Measurements from ENCODE around the gene TMEM86B.
A peak's percentile ranks its signal among the peaks of the same experiment; 100 is the strongest.

The TMEM86B gene

DNA sequence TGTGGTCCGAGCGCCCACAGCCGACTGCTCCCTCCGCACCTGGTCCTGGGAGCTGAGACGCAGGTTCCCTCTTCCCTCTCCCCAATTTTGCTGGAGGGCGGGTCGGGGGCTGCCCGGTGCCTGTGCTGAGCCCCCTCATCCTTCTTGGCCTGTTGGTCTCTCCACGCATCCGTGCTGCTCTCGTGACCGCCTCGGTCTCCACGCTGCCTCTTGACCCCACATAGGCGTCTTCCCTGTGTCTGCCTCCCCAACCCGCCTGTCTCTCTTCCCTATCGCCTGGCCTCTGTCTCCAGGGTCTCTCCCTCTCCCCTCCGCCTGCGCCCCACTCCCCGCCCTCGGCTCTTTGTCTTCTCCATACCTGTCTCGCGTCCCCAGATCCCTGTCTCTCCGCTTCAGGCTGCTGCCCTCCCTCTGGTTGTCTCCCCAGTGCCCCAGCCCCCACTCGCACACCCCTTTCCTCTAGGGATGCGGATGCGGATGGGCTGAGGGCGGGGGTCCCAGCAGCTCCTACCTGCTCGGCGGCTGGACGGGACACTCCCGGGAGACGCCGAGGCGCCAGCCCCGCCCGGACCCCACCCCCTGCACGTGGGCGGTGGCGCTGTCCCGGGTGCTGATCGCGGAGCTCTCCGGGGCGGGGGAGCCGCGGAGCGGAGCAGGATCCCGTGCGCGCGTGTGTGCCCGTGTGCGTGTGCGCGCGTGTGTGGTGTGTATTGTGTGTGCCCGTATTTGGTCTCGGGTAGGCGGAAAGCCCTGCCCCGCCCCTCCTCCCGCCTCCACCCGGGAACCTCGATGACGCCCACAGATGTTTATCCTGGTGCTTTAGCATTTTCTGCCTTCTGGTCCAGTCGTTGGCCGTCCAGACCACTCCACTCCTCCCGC is 48.7 kb downstream of the TMEM86B start, which contains the start of gene SYT5:
Gene SYT5, minus strand, starts transcription at position 684 of the 879 bp plus-strand sequence. CDS start 1,248 bp downstream, outside the sequence.
- no peak for DNase-seq (ENCODE audit: insufficient read length, low spot score)
- FAIRE-seq, result peak; percentile 23

DNA sequence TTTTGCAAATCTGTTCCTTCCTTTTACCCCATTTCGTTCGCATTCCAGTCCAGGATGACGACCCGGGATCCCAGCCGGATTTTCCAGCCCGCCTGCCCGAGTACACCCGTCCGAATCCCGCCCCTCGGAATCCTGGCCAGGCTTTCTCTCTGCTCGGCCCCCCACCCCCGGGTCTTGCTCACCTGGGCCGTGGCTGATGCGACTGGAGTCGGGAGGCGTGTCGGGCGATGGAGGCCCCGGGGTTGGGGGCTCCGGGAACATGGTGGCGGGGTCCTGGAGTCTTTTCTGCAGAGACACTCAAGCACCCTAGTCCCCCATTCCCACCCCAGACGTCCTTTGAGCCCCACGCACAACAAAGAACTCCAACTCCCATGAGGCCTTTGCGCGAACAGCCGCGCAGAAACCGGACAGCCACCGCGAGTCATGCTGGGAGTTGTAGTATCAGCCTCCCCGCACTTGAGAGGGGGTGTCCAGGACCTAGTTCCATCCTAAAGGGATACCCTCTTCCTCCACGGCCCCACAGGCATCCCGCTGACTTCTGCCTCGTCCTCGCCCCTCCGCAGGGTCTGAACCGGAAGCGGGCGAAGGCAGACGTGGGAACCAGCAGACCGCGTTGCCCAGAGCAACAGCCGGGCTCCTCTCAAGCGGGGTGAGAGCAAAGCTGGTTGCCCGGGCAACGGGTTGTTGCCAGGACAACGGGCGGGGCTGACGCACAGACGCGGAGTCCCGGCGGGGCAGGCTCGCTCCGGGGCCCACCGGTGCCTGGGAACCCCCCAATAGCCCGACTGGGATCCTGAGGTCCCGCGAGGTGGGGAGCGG is 49.6 kb downstream of the TMEM86B start:
- FAIRE-seq, result peak; percentile 58
- DNase-seq (ENCODE audit: insufficient read length, low spot score), result peak; percentile 97

All from GM19239 (cell line).